HCT116 (cell line): Measurements from ENCODE around the gene CCBE1. TPM values are rescaled to one million over a fixed set of nuclear protein-coding genes. Genes with fewer than 3 reads are reported as not detected.

ENCODE experiments used
- ATAC-seq: fragments of 200-7000 bp; cut with Tn5 transposase; 2 replicates; pipeline ENCODE4 v1.9.1; 2020; ENCODE audit warnings: mild to moderate bottlenecking, moderate library complexity
- BruUV-seq: library from RNA; stranded (reverse); fragments of 400-500 nt; replicated peaks from 2 replicates; lab custom pipeline; 2021; lab: Mats Ljungman, UMichigan
- CTCF ChIA-PET: fragments of 300-600 bp; sonication (Branson Sonifier 250); formaldehyde crosslinking; loops from one replicate; lab custom pipeline; 2021; ENCODE audit warnings: antibody characterized with exemption; lab: Charles Lee
- POLR2A ChIA-PET: fragments of 300-600, 350-600 bp; sonication (Branson Sonifier 250); formaldehyde crosslinking; loops from one replicate; lab custom pipeline; 2021; ENCODE audit warnings: antibody characterized with exemption; lab: Charles Lee
- RAD21 ChIA-PET, 2 experiments: fragments of 300-600 bp; sonication (Branson Sonifier 250); formaldehyde crosslinking; loops; one replicate each; lab custom pipeline; 2023; ENCODE audit warnings: low total read pairs in 2 of 2; ENCODE audit not compliant: uncharacterized antibody in 2 of 2, unreplicated experiment in 2 of 2, low non-redundant PET in 1 of 2; lab: Charles Lee
- DNase-seq: peaks from one replicate; pipeline ENCODE4 v3.0.0-alpha.2; 2010; ENCODE audit warnings: low read depth, low spot score
- H2AFZ ChIP-seq: fragments of 200-600 bp; shearing (Covaris generic), sonication (generic); 2 replicates; pipeline ENCODE4 v1.6.1; 2017; ENCODE audit warnings: low read depth, mixed run types, mixed read lengths, antibody characterized with exemption, low read length; ENCODE audit not compliant: poor library complexity, severe bottlenecking
- H3K27ac ChIP-seq: 2 replicates; pipeline ENCODE4 v1.5.1; 2012; ENCODE audit warnings: low read depth, low read length
- H3K27me3 ChIP-seq: fragments of 200-600 bp; sonication (generic); 2 replicates; pipeline ENCODE4 v1.6.1; 2016; ENCODE audit warnings: mixed run types, low read length, mixed read lengths; ENCODE audit not compliant: insufficient read depth
- H3K36me3 ChIP-seq, 2 experiments: fragments of 200-500 bp in 1 of 2; fragments of 200-600 bp in 1 of 2; sonication (Bioruptor generic) in 1 of 2; sonication (generic) in 1 of 2; 2 replicates each; pipeline versions ENCODE4 v1.5.1 to v1.6.1; 2014 to 2016; ENCODE audit warnings: low read length in 2 of 2, inconsistent platforms in 1 of 2, mixed read lengths in 1 of 2, mixed run types in 1 of 2; ENCODE audit not compliant: insufficient read depth in 2 of 2, control insufficient read depth in 1 of 2
- H3K4me1 ChIP-seq, 2 experiments: fragments of 200-600 bp in 1 of 2; sonication (generic) in 1 of 2; 2 replicates each; pipeline versions ENCODE4 v1.5.1 to v1.6.1; 2012 to 2017; ENCODE audit warnings: low read length in 2 of 2, inconsistent platforms in 1 of 2, mild to moderate bottlenecking in 1 of 2, mixed read lengths in 1 of 2, mixed run types in 1 of 2, moderate library complexity in 1 of 2; ENCODE audit not compliant: insufficient read depth in 2 of 2, control insufficient read depth in 1 of 2
- H3K4me2 ChIP-seq: fragments of 200-600 bp; sonication (generic); 2 replicates; pipeline ENCODE4 v1.6.1; 2017; ENCODE audit warnings: mixed run types, low read length, mixed read lengths
- H3K4me3 ChIP-seq, 2 experiments: fragments of 200-600 bp in 1 of 2; sonication (generic) in 1 of 2; replicated peaks in 1 of 2; 2 replicates each; pipeline ENCODE4 v1.5.1; 2011 to 2016; ENCODE audit warnings: low read length in 2 of 2, control low read depth in 1 of 2, low read depth in 1 of 2, mild to moderate bottlenecking in 1 of 2, mixed read lengths in 1 of 2, mixed run types in 1 of 2
- H3K79me2 ChIP-seq: fragments of 200-600 bp; sonication (generic); 2 replicates; pipeline ENCODE4 v1.6.1; 2017; ENCODE audit warnings: mild to moderate bottlenecking, mixed run types, low read length, moderate library complexity, mixed read lengths; ENCODE audit not compliant: insufficient read depth
- H3K9ac ChIP-seq: fragments of 200-600 bp; sonication (generic); 2 replicates; pipeline ENCODE4 v1.6.1; 2016; ENCODE audit warnings: low read length, mixed read lengths
- H3K9me2 ChIP-seq: fragments of 200-600 bp; sonication (generic), shearing (Covaris generic); 2 replicates; pipeline ENCODE4 v1.6.1; 2017; ENCODE audit warnings: mixed run types, mild to moderate bottlenecking, moderate library complexity; ENCODE audit not compliant: insufficient read depth
- H3K9me3 ChIP-seq, 2 experiments: fragments of 200-500 bp in 1 of 2; fragments of 200-600 bp in 1 of 2; sonication (Bioruptor generic) in 1 of 2; sonication (generic) in 1 of 2; 2 replicates each; pipeline ENCODE4 v1.6.1; 2014 to 2017; ENCODE audit warnings: low read length in 2 of 2, mixed read lengths in 2 of 2, inconsistent platforms in 1 of 2, low read depth in 1 of 2, mild to moderate bottlenecking in 1 of 2, mixed run types in 1 of 2, moderate library complexity in 1 of 2; ENCODE audit not compliant: control insufficient read depth in 1 of 2, insufficient read depth in 1 of 2
- H4K20me1 ChIP-seq: fragments of 200-600 bp; sonication (generic), shearing (Covaris generic); 2 replicates; pipeline ENCODE4 v1.6.1; 2017; ENCODE audit warnings: mixed run types, mild to moderate bottlenecking, moderate library complexity; ENCODE audit not compliant: insufficient read depth
- CBX3 ChIP-seq: IDR thresholded peaks from 2 replicates; pipeline ENCODE4 v1.6.1; 2012; ENCODE audit warnings: low read depth
- CEBPB ChIP-seq: IDR thresholded peaks from 2 replicates; pipeline ENCODE4 v1.6.1; 2012; ENCODE audit warnings: low read depth
- EGR1 ChIP-seq: IDR thresholded peaks from 2 replicates; pipeline ENCODE4 v1.6.1; 2012; ENCODE audit warnings: low read depth
- ELF1 ChIP-seq: IDR thresholded peaks from 2 replicates; pipeline ENCODE4 v1.6.1; 2012; ENCODE audit warnings: low read depth, borderline replicate concordance
- EZH2 ChIP-seq: fragments of 200-600 bp; sonication (generic); IDR thresholded peaks from 2 replicates; pipeline ENCODE4 v1.6.1; 2017; ENCODE audit warnings: antibody characterized with exemption, mixed run types
- EZH2phosphoT487 ChIP-seq: fragments of 200-600 bp; IDR thresholded peaks from 2 replicates; pipeline ENCODE4 v1.6.1; 2018; ENCODE audit warnings: antibody characterized with exemption, borderline replicate concordance
- FOSL1 ChIP-seq: IDR thresholded peaks from 2 replicates; pipeline ENCODE4 v1.6.1; 2012; ENCODE audit warnings: low read depth
- JUND ChIP-seq: IDR thresholded peaks from 2 replicates; pipeline ENCODE4 v1.6.1; 2012
- POLR2A ChIP-seq: IDR thresholded peaks from 2 replicates; pipeline ENCODE4 v1.7.0; 2011; ENCODE audit warnings: borderline replicate concordance; ENCODE audit not compliant: insufficient read depth, insufficient read length; ENCODE audit errors: extremely low read depth
- POLR2AphosphoS5 ChIP-seq: IDR thresholded peaks from 2 replicates; pipeline ENCODE4 v1.6.1; 2011; ENCODE audit warnings: mild to moderate bottlenecking, low read depth, low read length, moderate library complexity
- REST ChIP-seq: IDR thresholded peaks from 2 replicates; pipeline ENCODE4 v1.6.1; 2012; ENCODE audit warnings: low read depth
- SIN3A ChIP-seq: IDR thresholded peaks from 2 replicates; pipeline ENCODE4 v1.6.1; 2012; ENCODE audit warnings: low read depth
- SP1 ChIP-seq: IDR thresholded peaks from 2 replicates; pipeline ENCODE4 v1.6.1; 2012; ENCODE audit warnings: low read depth
- SRF ChIP-seq: IDR thresholded peaks from 2 replicates; pipeline ENCODE4 v1.6.1; 2012; ENCODE audit warnings: low read depth
- TCF7L2 ChIP-seq: IDR thresholded peaks from 2 replicates; pipeline ENCODE4 v1.7.0; 2011; ENCODE audit warnings: borderline replicate concordance, inconsistent platforms; ENCODE audit not compliant: insufficient read depth, insufficient read length; ENCODE audit errors: extremely low read depth
- ZFX ChIP-seq: fragments of 450-650 bp; IDR thresholded peaks from 2 replicates; pipeline ENCODE4 v1.6.1; 2017
- ZNF274 ChIP-seq: fragments of 200-500 bp; sonication (Bioruptor generic); IDR thresholded peaks from 2 replicates; pipeline ENCODE4 v1.6.1; 2014; ENCODE audit warnings: mild to moderate bottlenecking, low read depth, low read length, inconsistent platforms
- intact Hi-C: fragments of 100-400 bp; cut with micrococcal nuclease; formaldehyde crosslinking; loops from 2 replicates; pipeline ENCODE4 v1.10.0; 2022
- total RNA-seq: library from RNA; stranded (reverse); gene quantifications from one replicate; pipeline ENCODE4 v1.2.1, GENCODE V29; 2021; ENCODE audit not compliant: unreplicated experiment
- TF ChIP-seq, protein P1 (sequence below): IDR thresholded peaks from 2 replicates; pipeline ENCODE4 v1.6.1; 2012
- TF ChIP-seq, protein P2 (sequence below), 3 experiments: fragments of 200-600 bp in 1 of 3; sonication (generic) in 1 of 3; IDR thresholded peaks in 2 of 3; conservative IDR thresholded peaks in 1 of 3; 2 replicates each; pipeline ENCODE4 v1.5.1; 2012 to 2017; ENCODE audit warnings: low read depth in 2 of 3, low read length in 2 of 3, antibody characterized with exemption in 1 of 3, borderline replicate concordance in 1 of 3, control low read depth in 1 of 3, mild to moderate bottlenecking in 1 of 3, mixed read lengths in 1 of 3, mixed run types in 1 of 3, moderate library complexity in 1 of 3; ENCODE audit not compliant: insufficient read depth in 1 of 3

CCBE1 gene
- total RNA-seq, 1 experiment from 2014 or later, result 0.84 TPM

DNA sequence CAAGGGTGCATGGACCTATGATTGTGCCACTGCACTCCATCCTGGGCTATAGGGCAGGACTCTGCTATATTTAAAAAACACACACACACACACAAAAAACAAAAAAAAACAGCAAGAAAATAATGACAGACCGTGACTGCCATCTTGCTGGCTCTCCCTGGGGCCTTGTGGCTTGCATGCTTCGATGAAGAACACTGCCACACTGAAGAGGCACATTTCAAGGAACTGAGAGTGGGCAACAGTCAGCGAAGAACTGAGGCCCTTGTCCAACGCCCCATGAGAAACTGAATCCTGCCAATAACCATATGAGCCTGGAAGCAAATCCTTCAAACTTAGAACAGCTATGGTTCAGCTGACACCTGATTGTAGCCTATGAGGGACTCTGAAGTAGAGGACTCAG lies 158.1 kb downstream of the CCBE1 start:
- Histone ChIP-seq H3K27me3 (peaks cover 38% of the 10 kb centered on the region), H3K36me3 (no peaks in the 10 kb centered on the region), H3K4me3 (no peak overlapping the region), H2AFZ (no peak overlapping the region), H4K20me1 (no peaks in the 10 kb centered on the region), H3K79me2 (no peaks in the 10 kb centered on the region), H3K9me2 (no peaks in the 10 kb centered on the region), H3K4me2 (no peak overlapping the region), H3K4me1 (no peaks in the 10 kb centered on the region), H3K9me3 (no peaks in the 10 kb centered on the region), H3K9ac (no peak overlapping the region), H3K27ac (no peak overlapping the region)
- intact Hi-C loops, result no loop called here
- ChIA-PET CTCF (no interaction called here), RAD21 (no interaction called here), POLR2A (no interaction called here)
- TF ChIP-seq, protein P1, sequence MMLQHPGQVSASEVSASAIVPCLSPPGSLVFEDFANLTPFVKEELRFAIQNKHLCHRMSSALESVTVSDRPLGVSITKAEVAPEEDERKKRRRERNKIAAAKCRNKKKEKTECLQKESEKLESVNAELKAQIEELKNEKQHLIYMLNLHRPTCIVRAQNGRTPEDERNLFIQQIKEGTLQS, result no peak
- TF ChIP-seq ELF1 (no peak), CBX3 (no peak), JUND (no peak), REST (no peak), SP1 (no peak), FOSL1 (no peak), ZNF274 (no peak), CEBPB (no peak), ZFX (no peak), SIN3A (no peak), EZH2 (no peak), TCF7L2 (no peak), SRF (no peak), EGR1 (no peak), POLR2AphosphoS5 (no peak), EZH2phosphoT487 (no peak), POLR2A (no peak)
- TF ChIP-seq, protein P2, sequence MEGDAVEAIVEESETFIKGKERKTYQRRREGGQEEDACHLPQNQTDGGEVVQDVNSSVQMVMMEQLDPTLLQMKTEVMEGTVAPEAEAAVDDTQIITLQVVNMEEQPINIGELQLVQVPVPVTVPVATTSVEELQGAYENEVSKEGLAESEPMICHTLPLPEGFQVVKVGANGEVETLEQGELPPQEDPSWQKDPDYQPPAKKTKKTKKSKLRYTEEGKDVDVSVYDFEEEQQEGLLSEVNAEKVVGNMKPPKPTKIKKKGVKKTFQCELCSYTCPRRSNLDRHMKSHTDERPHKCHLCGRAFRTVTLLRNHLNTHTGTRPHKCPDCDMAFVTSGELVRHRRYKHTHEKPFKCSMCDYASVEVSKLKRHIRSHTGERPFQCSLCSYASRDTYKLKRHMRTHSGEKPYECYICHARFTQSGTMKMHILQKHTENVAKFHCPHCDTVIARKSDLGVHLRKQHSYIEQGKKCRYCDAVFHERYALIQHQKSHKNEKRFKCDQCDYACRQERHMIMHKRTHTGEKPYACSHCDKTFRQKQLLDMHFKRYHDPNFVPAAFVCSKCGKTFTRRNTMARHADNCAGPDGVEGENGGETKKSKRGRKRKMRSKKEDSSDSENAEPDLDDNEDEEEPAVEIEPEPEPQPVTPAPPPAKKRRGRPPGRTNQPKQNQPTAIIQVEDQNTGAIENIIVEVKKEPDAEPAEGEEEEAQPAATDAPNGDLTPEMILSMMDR (IDR thresholded peaks at IDR 0.05 in 2 of 3, conservative IDR thresholded peaks at IDR 0.05 in 1 of 3; ENCODE audit: borderline replicate concordance in 1 of 3, insufficient read depth in 1 of 3, low read depth in 2 of 3, low read length in 2 of 3), result no peak
- ATAC-seq, result no peak
- no TSS peak for BruUV-seq
- DNase-seq, result no peak
